Measurements from ENCODE around the gene MSI2.

- TF ChIP-seq, protein P1, sequence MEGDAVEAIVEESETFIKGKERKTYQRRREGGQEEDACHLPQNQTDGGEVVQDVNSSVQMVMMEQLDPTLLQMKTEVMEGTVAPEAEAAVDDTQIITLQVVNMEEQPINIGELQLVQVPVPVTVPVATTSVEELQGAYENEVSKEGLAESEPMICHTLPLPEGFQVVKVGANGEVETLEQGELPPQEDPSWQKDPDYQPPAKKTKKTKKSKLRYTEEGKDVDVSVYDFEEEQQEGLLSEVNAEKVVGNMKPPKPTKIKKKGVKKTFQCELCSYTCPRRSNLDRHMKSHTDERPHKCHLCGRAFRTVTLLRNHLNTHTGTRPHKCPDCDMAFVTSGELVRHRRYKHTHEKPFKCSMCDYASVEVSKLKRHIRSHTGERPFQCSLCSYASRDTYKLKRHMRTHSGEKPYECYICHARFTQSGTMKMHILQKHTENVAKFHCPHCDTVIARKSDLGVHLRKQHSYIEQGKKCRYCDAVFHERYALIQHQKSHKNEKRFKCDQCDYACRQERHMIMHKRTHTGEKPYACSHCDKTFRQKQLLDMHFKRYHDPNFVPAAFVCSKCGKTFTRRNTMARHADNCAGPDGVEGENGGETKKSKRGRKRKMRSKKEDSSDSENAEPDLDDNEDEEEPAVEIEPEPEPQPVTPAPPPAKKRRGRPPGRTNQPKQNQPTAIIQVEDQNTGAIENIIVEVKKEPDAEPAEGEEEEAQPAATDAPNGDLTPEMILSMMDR (IDR thresholded peaks at IDR 0.05): no peak
- TF ChIP-seq EZH2 (IDR thresholded peaks at IDR 0.05; ENCODE audit: borderline replicate concordance, insufficient read depth, low read depth, low read length, poor library complexity, severe bottlenecking): no peak
These were observed 411.2 kb downstream of the MSI2 start for GRCh38 chr17:57667461-57667923.

Data from B cell (primary cell).